ENCODE results near the gene CSF1.
"Not testable (repeated sequence)": the region's sequence is repeated elsewhere in the genome, so short reads cannot be mapped to it uniquely, and the experiment has no call there.

Gene CSF1, protein sequence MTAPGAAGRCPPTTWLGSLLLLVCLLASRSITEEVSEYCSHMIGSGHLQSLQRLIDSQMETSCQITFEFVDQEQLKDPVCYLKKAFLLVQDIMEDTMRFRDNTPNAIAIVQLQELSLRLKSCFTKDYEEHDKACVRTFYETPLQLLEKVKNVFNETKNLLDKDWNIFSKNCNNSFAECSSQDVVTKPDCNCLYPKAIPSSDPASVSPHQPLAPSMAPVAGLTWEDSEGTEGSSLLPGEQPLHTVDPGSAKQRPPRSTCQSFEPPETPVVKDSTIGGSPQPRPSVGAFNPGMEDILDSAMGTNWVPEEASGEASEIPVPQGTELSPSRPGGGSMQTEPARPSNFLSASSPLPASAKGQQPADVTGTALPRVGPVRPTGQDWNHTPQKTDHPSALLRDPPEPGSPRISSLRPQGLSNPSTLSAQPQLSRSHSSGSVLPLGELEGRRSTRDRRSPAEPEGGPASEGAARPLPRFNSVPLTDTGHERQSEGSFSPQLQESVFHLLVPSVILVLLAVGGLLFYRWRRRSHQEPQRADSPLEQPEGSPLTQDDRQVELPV

DNA sequence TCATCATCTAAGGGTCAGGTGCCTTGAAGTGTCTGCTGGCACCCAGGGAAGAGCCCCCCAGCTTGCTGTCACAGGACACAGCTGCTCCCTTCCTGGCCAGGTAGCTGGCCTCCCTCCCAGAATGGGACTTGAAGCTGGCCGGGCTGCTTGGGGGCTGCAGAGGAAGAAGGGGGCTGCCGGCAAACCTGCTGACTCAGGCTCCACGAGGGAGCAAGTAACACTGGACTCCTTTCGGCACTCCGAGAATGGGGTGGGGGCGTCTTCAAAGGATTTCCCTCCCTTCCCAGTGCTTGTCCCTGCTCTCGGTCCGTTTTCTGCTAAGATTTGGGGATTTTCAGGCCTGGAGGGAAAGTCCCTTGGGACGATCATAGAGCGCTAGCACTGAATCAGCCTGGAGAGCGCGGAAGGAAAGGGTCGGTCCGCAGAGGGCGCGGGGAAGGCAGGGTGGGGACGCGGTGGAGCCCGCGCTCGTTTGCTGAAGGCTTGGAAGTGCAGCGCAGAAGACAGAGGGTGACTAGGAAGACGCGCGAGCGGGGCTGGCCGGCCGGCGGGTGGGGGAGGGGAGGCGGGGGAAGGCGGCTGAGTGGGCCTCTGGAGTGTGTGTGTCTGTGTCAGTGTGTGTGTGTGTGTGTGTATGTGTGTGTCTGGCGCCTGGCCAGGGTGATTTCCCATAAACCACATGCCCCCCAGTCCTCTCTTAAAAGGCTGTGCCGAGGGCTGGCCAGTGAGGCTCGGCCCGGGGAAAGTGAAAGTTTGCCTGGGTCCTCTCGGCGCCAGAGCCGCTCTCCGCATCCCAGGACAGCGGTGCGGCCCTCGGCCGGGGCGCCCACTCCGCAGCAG lies at the start of gene CSF1:
Gene CSF1 (plus strand): TSS at position 727 of the 840 bp plus-strand sequence. CDS start 175 bp downstream, outside the sequence.
- DNase-seq (ENCODE audit: low read depth): peak; percentile 71

DNA sequence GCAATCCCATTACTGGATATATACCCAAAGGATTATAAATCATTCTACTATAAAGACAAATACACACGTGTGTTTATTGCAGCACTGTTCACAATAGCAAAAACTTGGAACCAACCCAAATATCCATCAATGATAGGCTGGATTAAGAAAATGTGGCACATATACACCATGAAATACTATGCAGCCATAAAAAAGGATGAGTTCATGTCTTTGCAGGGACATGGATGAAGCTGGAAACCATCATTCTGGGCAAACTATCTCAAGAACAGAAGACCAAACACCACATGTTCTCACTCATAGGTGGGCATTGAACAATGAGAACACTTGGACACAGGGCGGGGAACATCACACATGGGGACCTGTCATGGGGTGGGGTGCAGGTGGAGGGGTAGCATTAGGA lies 49.0 kb upstream of the CSF1 start:
- not testable (repeated sequence) for DNase-seq (ENCODE audit: low read depth)

DNA sequence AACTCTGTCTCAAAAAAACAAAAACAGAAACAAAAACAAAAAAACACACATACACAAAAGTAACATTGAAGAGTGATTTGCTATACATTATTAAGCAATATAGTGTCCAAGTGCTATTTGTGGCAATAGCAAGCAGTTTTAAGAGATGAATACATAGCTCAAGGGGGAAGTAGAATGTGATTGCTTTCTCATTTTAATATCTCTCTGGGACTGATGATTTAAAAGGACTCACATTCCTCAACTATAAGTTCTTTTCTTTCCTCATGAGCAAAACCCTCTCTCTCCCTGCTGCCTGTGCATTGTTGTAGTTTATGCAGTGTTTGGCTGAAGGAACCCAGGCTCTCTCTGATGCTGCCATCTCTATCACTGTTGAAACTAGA lies 47.0 kb upstream of the CSF1 start:
- DNase-seq (ENCODE audit: low read depth): no peak

DNA sequence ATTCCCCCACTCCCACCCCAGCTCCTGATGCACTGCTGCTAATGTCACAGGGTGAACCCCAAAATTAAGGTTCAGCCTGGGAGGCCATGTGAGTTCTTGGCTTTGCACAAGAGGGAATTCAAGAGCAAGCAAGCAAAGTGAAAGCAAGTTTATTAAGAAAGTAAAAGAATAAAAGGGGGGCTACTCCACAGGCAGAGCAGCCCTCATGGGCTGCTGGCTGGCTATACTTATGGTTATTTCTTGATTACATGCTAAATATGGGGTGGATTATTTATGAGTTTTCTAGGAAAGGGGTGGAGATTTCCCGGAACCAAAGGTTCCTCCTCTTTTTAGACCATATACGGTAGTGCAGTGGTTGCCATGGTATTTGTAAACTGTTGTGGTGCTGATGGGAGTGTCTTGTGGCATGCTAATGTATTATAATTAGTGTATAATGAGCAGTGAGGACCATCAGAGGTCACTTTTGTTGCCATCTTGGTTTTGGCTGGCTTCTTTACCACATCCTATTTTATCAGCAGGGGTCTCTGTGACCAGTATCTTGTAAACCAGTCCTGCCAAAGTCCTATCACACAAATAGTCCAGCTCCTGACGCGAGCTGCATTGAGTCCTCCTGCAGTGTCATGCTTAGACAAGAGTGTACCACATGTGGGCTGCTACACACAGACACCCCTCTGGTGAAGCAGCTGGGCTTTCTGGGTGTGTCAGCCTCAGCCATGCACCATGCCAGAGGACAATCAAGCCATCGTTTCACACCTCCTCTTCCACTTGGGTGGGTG lies 46.4 kb upstream of the CSF1 start:
- DNase-seq (ENCODE audit: low read depth): no peak

DNA sequence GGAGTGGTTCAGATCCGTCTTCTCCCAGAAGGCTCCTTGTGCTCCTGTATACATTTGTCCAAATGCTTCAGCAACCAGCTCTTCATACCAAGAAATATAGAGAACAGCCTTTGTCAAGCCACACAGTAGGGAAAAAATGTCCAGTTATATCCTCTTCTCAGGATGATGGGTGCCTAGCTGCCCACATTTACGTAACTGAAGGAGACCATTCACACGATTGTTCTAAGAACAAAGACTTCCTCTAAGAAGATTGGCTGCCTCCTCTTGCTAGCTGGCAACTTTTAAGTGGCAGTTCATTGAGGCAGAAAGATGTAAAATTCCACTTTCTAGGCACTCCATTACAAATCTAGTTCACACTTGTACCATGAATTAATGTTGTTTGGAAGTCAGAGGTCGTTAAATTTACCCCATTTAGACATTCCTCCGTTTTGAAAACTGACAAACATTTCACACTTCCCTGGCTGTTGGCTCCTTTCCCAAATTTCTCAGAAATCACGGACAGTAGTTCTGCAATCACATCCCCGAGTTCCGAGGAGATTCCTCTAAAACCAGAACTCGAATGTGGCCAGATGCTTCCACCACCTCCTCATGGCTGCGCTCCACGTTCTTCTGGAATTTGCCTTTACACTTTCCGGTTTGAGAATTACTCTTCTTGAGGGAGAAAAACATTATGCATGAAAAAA lies 45.6 kb upstream of the CSF1 start:
- no peak for DNase-seq (ENCODE audit: low read depth)

DNA sequence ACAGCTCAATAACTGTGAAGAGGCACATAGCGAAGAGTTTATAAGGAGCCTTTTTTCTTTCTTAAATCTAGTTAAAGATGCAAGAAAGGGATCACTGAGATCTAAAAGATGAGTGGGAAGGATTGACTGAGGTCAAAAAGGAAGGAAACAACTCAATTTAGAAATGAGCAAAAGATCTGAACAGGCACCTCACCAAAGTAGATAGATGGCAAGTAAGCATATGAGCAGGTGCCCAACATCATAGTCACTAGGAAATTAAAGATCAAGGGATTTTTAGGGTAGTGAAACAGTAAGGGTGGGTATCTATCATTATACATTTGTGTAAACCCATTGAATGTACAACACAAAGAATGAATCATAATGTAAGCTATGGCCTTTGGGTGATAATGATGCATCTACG lies 44.6 kb upstream of the CSF1 start:
- DNase-seq (ENCODE audit: low read depth): no peak

DNA sequence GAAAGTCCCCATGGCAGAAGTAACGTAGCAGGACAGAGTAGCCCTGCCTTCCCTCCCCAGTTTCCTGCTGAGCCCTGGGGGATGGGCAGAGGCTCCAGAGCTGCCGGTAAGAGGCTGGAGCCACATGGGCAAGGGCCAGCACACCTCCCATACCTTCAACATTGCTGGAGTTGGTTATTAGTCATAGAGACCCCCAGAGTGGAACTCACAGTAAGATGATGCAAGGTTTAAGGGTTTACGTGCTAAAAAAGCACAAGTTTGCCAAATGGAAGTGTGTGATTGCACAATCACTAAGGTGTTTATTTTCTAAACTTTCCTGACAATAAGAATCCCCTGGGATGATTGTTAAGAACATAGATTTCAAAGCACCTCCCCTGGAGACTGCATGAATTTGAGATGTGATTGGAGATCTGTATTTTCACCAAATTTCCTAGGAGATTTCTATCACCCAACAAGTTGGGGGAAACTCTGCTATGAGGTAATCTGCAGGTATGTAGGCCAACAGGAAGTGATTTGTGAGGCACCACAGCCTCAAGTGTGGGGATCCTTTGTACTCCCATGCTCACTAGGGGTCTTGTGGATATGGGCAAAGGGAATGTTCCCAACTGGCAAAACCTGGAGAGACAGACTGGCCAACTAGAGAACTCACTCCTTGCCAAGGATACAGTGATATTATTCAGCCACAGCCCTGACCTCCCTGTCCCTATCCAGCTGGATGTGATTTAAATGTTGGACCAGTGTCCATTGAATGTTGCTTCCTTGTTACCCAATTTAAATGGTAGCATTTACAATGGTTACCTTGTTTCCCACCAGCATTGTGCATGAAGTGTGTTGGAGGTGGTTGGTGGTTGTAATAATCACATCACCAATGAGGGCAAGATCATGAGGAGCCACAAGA lies 37.1 kb upstream of the CSF1 start:
- no peak for DNase-seq (ENCODE audit: low read depth)

DNA sequence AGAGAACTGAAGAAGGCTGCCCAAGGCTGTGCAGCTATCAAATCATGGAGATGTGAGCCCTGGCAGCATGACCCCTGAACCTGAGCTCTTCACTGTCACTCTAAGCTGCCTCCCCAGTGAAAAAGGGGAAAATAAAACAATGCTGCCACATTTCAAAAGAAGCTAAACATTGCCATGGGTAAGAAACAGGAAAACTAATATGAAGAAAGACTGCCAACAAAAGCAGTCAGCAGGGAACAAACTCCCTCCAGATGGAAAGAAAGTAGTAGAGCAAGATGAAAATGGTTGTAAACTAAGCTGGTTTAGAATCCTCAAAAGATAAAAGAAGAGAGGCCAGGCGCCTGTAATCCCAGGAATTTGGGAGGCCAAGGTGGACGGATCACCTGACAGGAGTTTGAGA lies 36.2 kb upstream of the CSF1 start:
- DNase-seq (ENCODE audit: low read depth): no peak

DNA sequence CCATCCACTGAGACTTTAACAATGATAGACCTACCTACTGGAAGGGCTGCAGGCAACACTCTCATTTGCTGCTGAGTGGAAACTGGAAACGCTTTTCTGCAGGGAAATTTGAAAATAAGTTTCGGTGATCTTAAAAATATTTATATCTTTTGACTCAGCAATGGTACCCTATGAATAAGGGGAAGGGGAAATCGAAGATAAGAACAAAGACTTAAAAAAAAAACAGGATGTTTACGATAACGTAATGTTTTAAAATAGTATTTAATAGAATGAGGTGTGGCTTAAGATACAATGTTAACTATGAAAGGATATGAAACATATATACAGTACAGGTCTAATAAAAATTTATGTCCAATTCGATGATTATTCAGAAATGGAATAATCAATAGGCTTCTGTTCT lies 34.8 kb upstream of the CSF1 start:
- no peak for DNase-seq (ENCODE audit: low read depth)

DNA sequence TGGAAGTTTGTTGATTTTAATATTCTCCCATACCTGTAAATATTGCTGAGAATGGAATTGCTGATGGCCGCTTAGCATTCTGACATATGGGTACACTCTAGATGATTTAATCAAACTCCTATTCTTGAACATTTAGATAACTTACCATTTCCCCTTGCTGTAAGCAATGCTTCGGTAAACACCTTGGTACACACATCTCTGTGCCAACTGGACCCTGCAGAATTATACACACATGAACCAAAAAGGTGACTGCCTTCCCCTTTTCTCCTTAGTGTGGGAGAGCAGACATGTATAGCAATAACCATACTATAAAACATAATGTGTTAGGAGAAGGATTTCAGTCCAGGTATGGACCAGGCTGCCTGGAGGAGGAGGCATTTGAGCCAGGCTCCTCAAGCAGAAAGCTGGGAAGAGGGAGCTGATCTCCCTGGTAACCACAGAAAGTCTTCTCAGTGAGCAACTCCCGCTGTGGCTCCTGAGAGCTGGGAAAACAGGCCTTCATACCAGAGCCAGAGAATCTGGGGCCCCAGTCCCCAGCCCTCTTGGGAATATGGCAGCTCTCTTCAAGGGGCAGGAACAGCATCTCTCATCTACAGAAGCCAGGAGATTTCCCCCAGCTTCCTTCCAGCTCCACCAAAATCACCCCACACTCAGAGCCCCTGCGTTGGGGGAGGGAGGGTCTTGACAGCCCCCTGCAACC lies 33.9 kb upstream of the CSF1 start:
- no peak for DNase-seq (ENCODE audit: low read depth)

DNA sequence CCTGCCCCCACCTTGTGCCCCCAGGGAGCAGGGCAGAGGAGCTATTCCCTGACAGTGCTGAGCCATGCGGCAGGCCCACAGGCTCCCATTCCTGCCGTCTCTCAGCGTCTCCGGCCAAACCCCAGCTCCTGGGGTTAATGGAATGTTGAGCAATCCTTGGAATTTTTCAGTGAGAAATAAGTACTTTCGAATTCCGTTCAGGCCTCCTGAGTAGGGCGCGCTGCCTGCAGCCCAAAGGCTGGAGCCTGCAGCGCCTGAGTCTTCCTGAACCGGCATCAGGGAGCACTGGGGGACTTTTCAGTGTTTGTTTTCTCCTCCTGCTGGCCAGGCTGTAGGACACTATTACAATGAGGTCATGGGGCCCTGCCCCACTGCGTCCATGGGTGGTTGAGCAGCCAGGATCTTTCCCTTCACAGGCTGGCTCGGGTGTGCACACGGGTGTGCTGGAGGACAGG lies 33.3 kb upstream of the CSF1 start:
- DNase-seq (ENCODE audit: low read depth): no peak

DNA sequence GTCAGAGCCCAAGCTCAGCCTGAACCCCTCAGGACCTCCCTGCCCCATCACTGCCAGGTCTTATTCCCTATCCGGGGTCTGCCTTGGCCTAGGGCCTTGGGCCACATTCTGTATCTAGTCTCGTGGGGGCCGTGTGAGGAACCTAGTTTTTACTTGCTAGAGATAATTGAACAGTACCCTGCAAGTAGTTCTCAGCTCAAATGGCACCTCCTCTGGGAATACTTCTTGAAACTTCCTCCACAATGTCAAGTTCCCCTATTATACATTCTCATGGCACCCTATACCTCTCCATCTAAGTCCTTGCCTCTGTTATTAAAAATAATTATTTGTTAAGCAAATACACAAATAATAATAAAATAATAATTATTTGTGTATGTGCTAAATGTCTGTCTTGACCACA lies 32.9 kb upstream of the CSF1 start:
- no peak for DNase-seq (ENCODE audit: low read depth)

DNA sequence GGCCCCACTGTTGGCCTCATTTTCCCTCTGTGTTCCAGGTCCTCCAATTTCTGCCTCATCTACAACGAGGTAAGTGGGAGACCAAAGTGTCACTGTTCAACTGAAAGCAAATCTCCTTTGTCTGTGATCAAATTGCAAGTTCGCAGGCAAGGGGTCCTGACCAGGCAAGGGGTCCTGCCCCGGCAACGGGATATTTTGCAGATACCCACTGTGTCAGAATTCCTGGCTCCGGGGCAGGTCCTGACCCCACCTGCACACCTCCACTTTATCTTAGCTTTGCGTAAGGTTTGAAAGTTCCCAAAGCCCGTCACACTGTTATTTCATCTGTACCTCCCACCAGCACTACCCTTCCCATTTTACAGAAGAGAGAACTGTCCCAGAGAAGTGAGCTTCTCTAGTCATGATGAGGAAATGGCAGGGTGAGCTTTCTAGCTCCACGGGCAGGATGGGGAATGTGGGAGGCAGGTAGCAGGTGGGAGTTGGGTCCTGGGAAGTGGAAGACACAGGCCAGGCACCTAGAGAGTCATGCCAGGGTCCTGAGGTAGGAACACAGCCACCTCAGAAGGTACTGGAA lies 32.0 kb upstream of the CSF1 start:
- no peak for DNase-seq (ENCODE audit: low read depth)

DNA sequence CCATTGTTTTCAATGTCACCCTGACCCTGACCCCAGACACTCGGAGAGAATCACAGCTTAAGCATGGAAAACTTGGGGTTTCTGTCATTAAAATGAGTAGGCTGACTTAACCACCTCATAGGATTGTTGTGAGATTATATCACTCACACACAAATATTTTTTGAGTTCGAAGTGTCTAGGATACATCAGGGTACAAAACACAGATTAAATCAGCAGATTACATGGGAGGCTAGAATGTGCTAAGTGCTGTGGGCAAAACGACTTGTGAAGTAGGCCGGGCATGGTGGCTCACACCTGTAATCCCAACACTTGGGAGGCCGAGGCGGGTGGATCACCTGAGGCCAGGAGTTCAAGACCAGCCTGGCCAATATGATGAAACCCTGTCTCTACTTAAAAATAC lies 31.3 kb upstream of the CSF1 start:
- DNase-seq (ENCODE audit: low read depth): not testable (repeated sequence)

DNA sequence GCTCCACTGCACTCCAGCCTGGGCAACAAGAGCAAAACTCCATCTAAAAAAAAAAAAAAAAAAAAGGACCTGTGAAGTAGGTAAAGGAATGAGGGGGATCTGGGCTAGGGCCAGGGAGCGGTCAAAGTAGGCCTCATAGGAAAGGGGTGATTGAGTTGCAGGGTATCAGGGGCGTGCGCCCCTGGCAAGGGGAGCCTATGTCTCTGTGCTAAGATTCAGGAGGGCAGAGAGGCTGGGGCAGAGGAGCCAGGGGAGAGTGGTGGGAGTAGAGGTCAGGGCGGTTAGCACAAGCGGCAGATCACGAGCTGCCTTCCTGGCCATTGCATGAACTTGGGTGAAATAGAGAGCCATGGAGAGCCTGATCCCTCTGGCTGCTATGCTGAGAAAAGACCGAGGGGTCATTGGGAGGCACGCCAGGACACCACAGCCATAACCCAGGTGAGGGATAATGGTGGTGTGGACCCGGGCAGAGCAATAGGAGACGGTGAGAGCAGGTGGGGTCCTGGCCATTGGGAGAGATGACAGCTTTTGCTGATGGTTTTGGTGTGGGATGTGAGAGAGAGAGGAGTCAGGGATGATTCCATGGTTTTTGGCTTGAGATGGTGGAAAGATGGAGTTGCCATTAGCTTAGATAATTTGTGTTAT lies 30.6 kb upstream of the CSF1 start:
- DNase-seq (ENCODE audit: low read depth): no peak

DNA sequence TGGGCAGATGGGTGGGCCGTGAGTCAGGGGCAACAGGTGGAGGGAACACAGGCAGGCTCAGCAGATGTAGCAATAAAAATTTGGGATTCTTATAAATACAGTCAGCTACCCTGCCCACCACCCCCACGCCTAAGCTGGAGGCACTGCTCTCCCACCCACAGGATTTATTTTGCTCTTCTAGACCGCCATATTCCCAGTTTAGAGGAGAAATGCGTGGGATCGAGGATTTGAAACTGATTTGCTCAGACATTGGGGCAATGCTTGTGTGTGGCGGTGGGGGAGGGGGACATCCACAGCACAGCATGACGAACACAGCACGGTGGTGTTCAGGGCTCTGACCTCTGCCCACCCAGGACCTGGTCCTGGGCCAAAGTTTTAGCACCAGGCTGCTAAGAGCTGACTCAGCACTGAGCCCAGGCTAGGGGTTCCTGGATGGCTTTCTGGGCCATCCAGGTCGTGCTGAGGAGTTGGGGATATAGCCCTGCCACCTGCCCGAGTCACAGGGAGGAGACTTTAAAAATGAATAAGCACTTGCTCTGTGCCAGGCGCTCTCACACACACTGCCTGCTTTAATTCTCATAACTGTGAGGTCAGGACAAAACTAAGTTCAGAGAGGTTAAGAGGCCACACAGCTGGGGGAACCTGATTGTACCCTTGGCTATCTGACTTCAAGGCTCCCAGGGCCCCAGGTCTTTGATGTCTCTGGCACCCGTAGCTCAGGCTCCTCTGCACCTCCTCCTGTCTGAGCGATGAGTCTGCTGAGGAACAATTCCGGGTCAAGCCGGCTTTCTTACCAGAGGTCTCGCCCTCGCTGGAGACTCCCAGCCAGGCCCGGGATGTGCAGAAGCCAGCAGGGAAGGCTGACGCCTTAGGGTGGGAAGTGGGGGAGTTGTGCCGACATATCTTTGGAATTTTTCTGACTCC lies 29.4 kb upstream of the CSF1 start:
- no peak for DNase-seq (ENCODE audit: low read depth)

DNA sequence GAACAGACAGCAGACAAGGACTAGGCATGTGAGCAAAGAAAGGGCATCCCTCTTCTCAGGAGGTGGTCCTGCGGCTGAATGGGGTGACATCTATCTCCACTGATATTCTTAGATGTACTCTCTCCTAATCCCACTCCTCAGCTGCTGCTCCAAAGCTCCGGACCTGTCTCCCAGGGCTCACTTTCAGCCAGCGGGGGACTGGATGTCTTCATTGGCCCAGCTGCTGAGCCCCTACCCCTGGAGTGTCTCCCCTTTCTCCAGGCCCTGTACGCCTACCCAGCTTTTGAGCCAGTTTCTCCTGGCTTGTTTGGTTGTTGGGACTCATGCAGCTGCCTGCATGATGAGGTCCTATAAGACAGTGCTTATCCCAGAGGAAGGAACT lies 28.8 kb upstream of the CSF1 start:
- no peak for DNase-seq (ENCODE audit: low read depth)
